ENCODE data around the gene KRTAP4-16.
"Not testable (repeated sequence)": the region's sequence is repeated elsewhere in the genome, so short reads cannot be mapped to it uniquely, and the experiment has no call there.

The KRTAP4-16 gene

DNA sequence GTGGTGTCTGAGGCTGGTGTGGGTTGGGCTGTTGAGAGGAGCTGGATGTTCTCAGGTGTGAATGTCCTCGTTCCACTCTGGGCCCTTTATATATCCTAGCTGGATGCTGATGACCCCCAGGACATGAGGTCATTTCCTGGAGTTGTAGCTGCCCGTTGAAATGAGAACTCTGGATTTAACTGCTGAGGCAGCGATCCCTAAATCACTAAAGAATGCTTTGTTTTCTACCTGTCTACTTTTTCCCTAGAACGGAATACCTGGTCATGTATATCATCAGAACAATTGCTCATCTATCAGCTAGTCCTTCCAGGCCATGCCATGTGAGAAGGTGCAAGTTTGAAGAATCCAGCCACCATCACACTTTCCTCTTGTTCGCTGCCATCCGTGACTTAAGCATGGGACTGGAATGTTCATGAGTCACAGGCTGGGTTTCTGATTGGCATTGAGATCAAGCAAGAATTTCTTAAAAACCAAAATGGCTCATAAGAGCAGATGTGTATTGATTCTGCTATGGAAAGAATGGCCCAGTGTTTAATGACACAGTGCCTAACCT lies 41.9 kb downstream of the KRTAP4-16 start, which contains the start of gene KRTAP2-3:
Gene KRTAP2-3 (minus strand): TSS at position 63 of the 553 bp plus-strand sequence. CDS start 64 bp downstream, outside the sequence.
- DNase-seq (ENCODE audit: low read depth), result no peak
- TF ChIP-seq, protein P1, sequence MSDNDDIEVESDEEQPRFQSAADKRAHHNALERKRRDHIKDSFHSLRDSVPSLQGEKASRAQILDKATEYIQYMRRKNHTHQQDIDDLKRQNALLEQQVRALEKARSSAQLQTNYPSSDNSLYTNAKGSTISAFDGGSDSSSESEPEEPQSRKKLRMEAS (IDR thresholded peaks at IDR 0.05; ENCODE audit: low read depth, low read length), result no peak
- TF ChIP-seq, protein P2, sequence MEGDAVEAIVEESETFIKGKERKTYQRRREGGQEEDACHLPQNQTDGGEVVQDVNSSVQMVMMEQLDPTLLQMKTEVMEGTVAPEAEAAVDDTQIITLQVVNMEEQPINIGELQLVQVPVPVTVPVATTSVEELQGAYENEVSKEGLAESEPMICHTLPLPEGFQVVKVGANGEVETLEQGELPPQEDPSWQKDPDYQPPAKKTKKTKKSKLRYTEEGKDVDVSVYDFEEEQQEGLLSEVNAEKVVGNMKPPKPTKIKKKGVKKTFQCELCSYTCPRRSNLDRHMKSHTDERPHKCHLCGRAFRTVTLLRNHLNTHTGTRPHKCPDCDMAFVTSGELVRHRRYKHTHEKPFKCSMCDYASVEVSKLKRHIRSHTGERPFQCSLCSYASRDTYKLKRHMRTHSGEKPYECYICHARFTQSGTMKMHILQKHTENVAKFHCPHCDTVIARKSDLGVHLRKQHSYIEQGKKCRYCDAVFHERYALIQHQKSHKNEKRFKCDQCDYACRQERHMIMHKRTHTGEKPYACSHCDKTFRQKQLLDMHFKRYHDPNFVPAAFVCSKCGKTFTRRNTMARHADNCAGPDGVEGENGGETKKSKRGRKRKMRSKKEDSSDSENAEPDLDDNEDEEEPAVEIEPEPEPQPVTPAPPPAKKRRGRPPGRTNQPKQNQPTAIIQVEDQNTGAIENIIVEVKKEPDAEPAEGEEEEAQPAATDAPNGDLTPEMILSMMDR (IDR thresholded peaks at IDR 0.05; ENCODE audit: low read depth, low read length), result no peak
- no peak for TF ChIP-seq POLR2A (IDR thresholded peaks at IDR 0.05; ENCODE audit: extremely low read depth, insufficient read length)
- TF ChIP-seq MYC (IDR thresholded peaks at IDR 0.05; ENCODE audit: low read depth, low read length), result no peak
- H3K4me3 ChIP-seq (ENCODE audit: low read depth, low read length), result no peak within 1 kb of the TSS

DNA sequence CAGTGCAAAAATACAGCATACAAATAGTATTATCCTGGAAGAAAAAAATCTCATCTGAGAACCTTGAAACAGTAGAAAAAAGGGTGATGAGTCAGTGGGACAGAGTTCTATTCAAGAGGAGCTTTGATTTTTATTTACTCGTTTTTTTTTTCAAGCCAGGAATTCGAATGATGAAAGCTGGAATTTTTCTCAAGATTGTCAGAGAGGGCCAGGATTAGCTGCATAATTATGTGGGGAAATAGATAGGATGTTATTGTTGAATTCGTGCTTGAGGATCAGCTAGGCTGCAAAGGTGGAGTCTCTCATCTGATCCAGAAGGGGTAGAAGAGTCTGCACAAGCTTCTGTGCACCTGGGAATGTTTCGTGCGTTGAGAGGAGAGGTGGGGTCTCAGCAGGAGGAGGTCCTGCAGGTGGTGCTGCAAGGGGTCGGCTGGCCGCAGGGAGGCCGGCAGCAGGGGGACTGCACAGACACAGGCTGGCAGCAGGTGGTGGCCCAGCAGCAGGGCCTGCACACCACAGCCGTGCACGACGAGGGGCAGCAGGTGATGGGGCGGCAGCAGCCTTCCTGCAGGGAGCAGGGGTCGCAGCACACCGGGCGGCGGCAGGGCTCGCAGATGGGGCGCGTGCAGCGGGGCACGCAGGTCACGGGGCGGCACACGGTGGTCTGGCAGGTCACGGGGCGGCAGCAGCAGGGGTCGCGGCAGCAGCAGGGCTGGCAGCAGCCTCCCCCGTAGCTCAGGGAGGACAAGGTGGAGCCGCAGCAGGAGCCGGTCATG lies 42.5 kb downstream of the KRTAP4-16 start:
- not testable (repeated sequence) for DNase-seq (ENCODE audit: low read depth); H3K4me3 ChIP-seq (ENCODE audit: low read depth, low read length)

DNA sequence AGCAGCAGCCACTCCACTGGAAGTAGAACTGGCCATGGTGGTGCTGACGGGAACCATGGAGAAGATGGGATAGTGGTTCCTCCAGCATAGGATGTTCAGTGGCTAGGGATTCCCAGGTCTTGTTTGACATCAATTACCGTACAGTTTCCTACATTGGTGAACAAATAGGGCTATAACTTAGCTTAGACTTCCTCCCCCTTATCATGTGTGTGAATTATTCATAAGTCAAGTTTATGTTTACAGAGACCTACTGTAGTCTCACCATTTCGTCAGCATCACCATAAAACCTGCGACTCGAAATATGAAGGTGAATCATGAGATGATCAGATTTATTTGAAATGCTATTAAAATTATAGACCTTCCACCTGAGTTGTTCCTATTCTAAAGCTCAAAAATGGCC lies 43.3 kb downstream of the KRTAP4-16 start:
- no peak overlapping the region for H3K4me3 ChIP-seq (ENCODE audit: low read depth, low read length)
- TF ChIP-seq, protein P2 (IDR thresholded peaks at IDR 0.05; ENCODE audit: low read depth, low read length), result no peak
- TF ChIP-seq, protein P1 (IDR thresholded peaks at IDR 0.05; ENCODE audit: low read depth, low read length), result no peak
- TF ChIP-seq POLR2A (IDR thresholded peaks at IDR 0.05; ENCODE audit: extremely low read depth, insufficient read length) (no peak), MYC (IDR thresholded peaks at IDR 0.05; ENCODE audit: low read depth, low read length) (no peak)
- DNase-seq (ENCODE audit: low read depth), result no peak

DNA sequence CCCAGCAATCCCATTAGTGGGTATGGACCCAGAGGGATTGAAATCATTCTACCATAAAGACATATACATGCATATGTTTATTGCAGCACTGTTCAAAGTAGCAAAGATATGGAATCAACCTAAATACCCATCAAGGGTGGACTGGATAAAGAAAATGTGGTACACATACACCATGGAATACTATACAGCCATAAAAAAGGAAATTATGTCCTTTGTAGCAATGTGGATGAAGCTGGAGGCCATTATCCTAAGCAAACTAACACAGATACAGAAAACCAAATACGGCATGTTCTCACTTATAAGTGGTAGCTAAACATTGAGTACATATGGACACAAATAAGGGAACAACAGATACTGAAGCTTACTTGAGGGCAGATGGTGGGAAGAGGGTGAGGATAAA lies 44.5 kb downstream of the KRTAP4-16 start:
- no peak overlapping the region for H3K4me3 ChIP-seq (ENCODE audit: low read depth, low read length)
- TF ChIP-seq POLR2A (IDR thresholded peaks at IDR 0.05; ENCODE audit: extremely low read depth, insufficient read length) (no peak), MYC (IDR thresholded peaks at IDR 0.05; ENCODE audit: low read depth, low read length) (no peak)
- TF ChIP-seq, protein P2 (IDR thresholded peaks at IDR 0.05; ENCODE audit: low read depth, low read length), result no peak
- TF ChIP-seq, protein P1 (IDR thresholded peaks at IDR 0.05; ENCODE audit: low read depth, low read length), result no peak
- no peak for DNase-seq (ENCODE audit: low read depth)

DNA sequence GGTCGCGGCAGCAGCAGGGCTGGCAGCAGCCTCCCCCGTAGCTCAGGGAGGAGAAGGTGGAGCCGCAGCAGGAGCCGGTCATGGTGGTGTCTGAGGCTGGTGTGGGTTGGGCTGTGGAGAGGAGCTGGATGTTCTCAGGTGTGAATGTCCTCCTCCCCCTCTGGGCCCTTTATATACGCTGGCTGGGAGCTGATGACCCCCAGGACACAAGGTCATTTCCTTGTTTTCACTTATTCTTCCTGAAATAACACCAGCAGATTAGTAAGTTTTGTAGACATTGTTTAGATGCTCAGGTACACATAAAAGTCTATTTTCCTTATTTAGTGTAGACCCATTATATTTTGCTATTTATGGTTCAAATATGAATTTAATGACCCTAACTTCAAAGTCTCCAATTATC lies 46.9 kb downstream of the KRTAP4-16 start, which contains the start of gene KRTAP2-2:
Gene KRTAP2-2 (minus strand): TSS at position 101 of the 400 bp plus-strand sequence. CDS start 19 bp downstream, at position 82.
- not testable (repeated sequence) for H3K4me3 ChIP-seq (ENCODE audit: low read depth, low read length); DNase-seq (ENCODE audit: low read depth)

DNA sequence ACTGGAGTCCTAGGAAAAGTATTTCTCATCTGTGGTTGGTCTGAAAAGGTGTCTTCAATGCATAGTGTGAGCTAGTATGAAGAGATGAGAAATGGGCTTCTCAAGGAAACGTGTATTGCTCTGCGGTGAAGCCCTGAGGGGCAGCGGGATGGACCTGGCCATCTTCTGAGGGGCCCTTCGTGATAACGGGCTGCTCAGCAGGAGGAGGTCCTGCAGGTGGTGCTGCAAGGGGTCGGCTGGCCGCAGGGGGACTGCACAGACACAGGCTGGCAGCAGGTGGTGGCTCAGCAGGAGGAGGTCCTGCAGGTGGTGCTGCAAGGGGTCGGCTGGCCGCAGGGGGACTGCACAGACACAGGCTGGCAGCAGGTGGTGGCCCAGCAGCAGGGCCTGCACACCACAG lies 47.5 kb downstream of the KRTAP4-16 start:
- DNase-seq (ENCODE audit: low read depth); H3K4me3 ChIP-seq (ENCODE audit: low read depth, low read length): not testable (repeated sequence)

DNA sequence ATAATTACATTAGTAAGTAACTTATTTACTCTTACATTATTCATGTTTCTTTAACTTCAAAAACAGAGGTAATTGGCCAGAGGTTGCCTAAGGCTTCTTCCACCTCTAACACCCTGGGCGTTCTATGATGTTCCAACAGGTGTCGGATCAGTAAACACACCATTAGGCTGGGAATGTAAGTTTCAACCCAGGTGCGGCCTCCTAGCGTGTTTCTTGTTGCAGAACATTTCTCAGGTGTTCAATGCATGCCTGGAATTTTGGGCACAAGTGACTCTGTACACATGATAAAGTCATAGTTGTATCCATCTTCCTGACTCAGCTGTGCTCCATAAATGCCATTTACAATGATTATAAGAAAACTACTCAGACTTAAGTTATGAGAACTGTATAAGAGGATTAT lies 48.0 kb downstream of the KRTAP4-16 start:
- no peak overlapping the region for H3K4me3 ChIP-seq (ENCODE audit: low read depth, low read length)

More for the DNA sequence above, 48.0 kb downstream of the KRTAP4-16 start:
- TF ChIP-seq, protein P2 (IDR thresholded peaks at IDR 0.05; ENCODE audit: low read depth, low read length), result no peak
- no peak for TF ChIP-seq POLR2A (IDR thresholded peaks at IDR 0.05; ENCODE audit: extremely low read depth, insufficient read length)
- TF ChIP-seq MYC (IDR thresholded peaks at IDR 0.05; ENCODE audit: low read depth, low read length), result no peak
- TF ChIP-seq, protein P1 (IDR thresholded peaks at IDR 0.05; ENCODE audit: low read depth, low read length), result no peak
- no peak for DNase-seq (ENCODE audit: low read depth)
